ENCODE results near the gene NELL1.
"Not testable (repeated sequence)": the region's sequence is repeated elsewhere in the genome, so short reads cannot be mapped to it uniquely, and the experiment has no call there.

Gene NELL1

DNA sequence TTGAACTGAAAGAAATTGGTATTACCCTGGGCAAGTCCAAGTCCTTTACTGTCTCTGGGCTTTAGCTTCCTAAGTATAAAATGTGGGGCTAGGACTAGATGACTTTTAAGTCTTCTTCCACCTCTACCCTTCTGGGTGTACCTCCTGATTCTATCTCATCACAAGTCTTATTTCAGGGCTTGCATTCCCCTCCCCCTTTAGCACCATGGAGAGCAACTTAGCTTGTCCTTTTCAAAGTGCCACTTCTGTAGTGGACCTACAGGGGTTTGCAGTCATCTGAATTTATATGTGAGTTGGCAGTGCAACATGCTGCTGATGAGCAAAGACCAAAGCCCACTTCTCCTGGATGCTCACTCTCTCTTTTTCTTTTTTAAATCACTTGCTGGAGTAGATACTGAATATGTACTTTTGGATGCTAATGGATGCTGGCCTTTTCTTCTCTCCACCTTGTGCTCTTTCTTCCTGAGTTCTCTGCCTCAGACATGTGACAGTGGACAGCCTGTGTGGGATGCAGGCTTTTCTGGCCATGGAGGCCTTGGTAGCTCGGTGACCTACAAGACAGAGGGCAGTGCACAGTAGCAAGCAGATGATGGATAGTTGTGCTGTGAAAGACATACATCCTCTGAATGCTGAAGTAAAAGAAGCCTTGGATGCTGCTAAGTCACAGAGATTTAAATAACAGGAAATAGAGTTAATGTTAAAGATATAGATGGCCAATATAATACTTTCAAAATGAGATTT lies 185.0 kb downstream of the NELL1 start:
- TF ChIP-seq CTCF (IDR thresholded peaks at IDR 0.05; ENCODE audit: low read depth, low read length, missing control alignments) = no peak
- no peak overlapping the region for H3K4me3 ChIP-seq (ENCODE audit: low read depth, low read length)
- in situ Hi-C loops (cut with HindIII; ENCODE audit: low sequenced_read_pairs) = no loop called here
- no peak for DNase-seq (ENCODE audit: low read depth)

DNA sequence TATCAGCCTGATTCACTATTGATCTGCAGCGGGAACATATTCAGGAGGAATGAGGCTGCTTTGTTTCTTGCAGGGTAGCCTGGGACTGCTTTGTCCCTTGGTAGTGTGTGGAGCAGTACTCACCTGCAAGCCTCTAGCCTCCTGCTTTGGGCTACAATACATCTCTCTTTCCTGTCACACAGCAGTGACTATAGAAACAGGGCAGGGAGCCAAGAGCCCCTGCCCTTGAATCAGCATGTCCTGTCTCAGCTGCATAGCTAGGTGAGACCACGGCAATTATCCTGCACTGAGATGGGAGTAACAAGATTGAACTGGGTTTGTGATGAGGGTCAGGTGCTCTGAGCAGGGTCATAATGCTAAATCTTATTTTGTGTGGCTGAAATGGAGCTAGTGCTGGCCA lies 191.9 kb downstream of the NELL1 start:
- no peak for DNase-seq (ENCODE audit: low read depth)
- H3K4me3 ChIP-seq (ENCODE audit: low read depth, low read length) = no peak overlapping the region
- in situ Hi-C loops (cut with HindIII; ENCODE audit: low sequenced_read_pairs) = no loop called here
- TF ChIP-seq CTCF (IDR thresholded peaks at IDR 0.05; ENCODE audit: low read depth, low read length, missing control alignments) = no peak

GRCh38 chr11:20862263-20862662 lies 192.9 kb downstream of the NELL1 start:
- in situ Hi-C loops (cut with HindIII; ENCODE audit: low sequenced_read_pairs); H3K4me3 ChIP-seq (ENCODE audit: low read depth, low read length); DNase-seq (ENCODE audit: low read depth): not testable (repeated sequence)

DNA sequence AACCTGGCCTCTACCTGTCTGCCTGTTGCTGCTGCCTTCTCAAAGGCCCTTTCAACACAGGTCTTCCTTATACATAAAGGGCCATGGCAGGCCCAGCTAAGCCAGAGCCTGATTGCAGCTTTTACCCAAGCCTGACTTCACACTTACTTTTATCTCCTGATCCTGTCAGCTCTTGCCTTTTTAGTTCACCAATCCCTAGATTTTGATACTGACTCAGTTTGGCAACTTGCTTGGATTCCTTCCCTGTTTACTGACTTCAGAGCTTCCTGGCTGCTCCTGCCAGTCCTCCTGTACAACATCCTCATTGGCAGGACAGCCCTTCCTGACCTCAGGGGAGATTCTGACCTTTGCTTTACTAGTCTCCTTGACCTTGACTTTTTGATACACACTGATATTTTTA lies 195.2 kb downstream of the NELL1 start:
- in situ Hi-C loops (cut with HindIII; ENCODE audit: low sequenced_read_pairs) = no loop called here
- DNase-seq (ENCODE audit: low read depth) = no peak
- no peak for TF ChIP-seq CTCF (IDR thresholded peaks at IDR 0.05; ENCODE audit: low read depth, low read length, missing control alignments)
- H3K4me3 ChIP-seq (ENCODE audit: low read depth, low read length) = no peak overlapping the region

DNA sequence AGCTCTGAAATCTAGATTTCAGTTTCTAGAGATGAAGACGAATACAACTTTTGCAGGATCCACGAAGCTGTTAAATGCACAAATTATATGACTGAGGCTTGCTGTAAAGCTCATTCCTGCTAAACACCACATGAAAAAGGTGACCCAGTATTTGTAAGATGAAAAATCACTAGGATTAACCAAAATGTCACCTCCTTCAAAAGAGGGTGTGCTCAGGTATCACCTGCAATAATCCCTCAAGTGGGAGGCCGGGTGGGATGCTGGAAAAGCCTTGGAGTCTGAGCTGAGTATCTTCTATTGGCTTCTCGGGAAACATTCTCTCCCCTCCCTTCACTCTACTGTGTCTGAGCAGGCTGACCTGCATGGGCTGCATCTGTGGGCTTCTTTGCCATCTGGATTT lies 195.8 kb downstream of the NELL1 start:
- DNase-seq (ENCODE audit: low read depth) = no peak
- H3K4me3 ChIP-seq (ENCODE audit: low read depth, low read length) = no peak overlapping the region
- in situ Hi-C loops (cut with HindIII; ENCODE audit: low sequenced_read_pairs) = no loop called here
- no peak for TF ChIP-seq CTCF (IDR thresholded peaks at IDR 0.05; ENCODE audit: low read depth, low read length, missing control alignments)

- no peak for DNase-seq (ENCODE audit: low read depth)
- no peak overlapping the region for H3K4me3 ChIP-seq (ENCODE audit: low read depth, low read length)
- TF ChIP-seq CTCF (IDR thresholded peaks at IDR 0.05; ENCODE audit: low read depth, low read length, missing control alignments) = no peak
- in situ Hi-C loops (cut with HindIII; ENCODE audit: low sequenced_read_pairs) = no loop called here
Observed at GRCh38 chr11:20869123-20869522, 199.7 kb downstream of the NELL1 start.

GRCh38 chr11:20873054-20873453 lies 203.7 kb downstream of the NELL1 start:
- no peak overlapping the region for H3K4me3 ChIP-seq (ENCODE audit: low read depth, low read length)
- no peak for TF ChIP-seq CTCF (IDR thresholded peaks at IDR 0.05; ENCODE audit: low read depth, low read length, missing control alignments)
- DNase-seq (ENCODE audit: low read depth) = no peak
- in situ Hi-C loops (cut with HindIII; ENCODE audit: low sequenced_read_pairs) = no loop called here
